ENCODE data around the gene JTB. TPM values are rescaled to one million over a fixed set of nuclear protein-coding genes. Genes with fewer than 3 reads are reported as not detected.
A peak's percentile ranks its signal among the peaks of the same experiment; 100 is the strongest.

Gene JTB
- total RNA-seq, 1 experiment from 2014 or later: 142 TPM

DNA sequence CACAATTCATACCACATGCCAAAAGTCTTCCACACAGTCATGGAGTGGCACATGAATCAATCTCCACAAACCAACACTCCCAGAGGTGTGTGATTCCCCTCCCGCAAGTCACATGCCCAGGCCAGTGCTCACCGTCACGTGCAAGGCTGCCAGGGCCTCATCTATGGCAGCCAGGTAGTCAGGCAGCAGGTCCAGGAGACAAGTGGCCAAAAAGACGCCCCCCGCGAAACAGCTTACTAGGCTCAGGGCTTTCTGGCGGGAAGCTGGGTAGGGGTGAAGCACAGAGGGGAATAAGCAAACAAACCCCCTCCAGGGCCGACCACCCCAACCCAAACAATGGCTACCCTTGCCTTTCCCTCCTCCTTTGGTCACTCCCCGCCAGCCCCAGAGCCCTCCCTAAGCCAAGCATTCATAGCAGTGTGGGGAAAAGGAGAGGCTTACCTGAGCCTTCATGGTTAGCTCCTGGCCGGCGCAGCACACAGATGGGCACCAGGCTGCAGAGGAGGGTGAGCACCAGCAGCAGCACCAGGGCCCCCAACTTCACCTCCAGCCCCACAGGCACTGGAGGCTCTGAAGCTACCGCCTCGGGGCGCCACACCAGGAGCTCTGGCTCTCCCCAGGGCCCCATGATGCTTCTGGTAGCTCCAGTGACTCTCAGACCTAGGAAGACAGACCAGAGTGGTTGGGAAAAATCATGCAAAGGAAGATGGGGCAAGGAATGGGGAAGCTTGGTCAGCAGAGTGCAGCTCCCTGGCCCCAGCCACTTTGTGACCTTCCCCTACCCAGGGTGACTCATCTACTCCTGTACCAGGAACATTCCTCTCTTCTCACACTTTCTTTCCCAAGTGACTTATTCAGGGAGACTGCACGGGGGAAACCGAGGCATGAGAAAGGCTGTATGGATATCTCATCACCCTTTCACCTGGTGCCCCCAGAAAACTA, 15.1 kb downstream of the JTB start:
- POLR2A ChIA-PET (ENCODE audit: low non-redundant PET): interaction anchor here (0.7 to 1.0 kb wide), 2 partner anchors 14 to 28 kb away, joined by 3 read pairs; no protein-coding TSS in a partner anchor
- Histone ChIP-seq H3K9me3 (ENCODE audit: low read depth, low read length, poor library complexity, severe bottlenecking) (no peaks in the 10 kb centered on the region), H3K4me1 (ENCODE audit: insufficient read depth, low read length, poor library complexity, severe bottlenecking) (peaks cover 20% of the 10 kb centered on the region), H3K27ac (ENCODE audit: low read depth, low read length, poor library complexity, severe bottlenecking) (peak overlapping the region; percentile 74), H3K36me3 (ENCODE audit: insufficient read depth, low read length, poor library complexity, severe bottlenecking) (peaks cover 13% of the 10 kb centered on the region), H3K27me3 (replicated peaks; ENCODE audit: insufficient read depth, low read depth, low read length, poor library complexity) (no peaks in the 10 kb centered on the region), H3K4me3 (ENCODE audit: low read depth, low read length, poor library complexity, severe bottlenecking) (peak overlapping the region; percentile 77)
- CTCF ChIA-PET: interaction anchor here (1.6 kb wide), 1 partner anchor 16 kb away, joined by 3 read pairs; the partner anchor contains the start of gene DENND4B
- no peak for DNase-seq (ENCODE audit: low spot score)
- TF ChIP-seq, protein P1, sequence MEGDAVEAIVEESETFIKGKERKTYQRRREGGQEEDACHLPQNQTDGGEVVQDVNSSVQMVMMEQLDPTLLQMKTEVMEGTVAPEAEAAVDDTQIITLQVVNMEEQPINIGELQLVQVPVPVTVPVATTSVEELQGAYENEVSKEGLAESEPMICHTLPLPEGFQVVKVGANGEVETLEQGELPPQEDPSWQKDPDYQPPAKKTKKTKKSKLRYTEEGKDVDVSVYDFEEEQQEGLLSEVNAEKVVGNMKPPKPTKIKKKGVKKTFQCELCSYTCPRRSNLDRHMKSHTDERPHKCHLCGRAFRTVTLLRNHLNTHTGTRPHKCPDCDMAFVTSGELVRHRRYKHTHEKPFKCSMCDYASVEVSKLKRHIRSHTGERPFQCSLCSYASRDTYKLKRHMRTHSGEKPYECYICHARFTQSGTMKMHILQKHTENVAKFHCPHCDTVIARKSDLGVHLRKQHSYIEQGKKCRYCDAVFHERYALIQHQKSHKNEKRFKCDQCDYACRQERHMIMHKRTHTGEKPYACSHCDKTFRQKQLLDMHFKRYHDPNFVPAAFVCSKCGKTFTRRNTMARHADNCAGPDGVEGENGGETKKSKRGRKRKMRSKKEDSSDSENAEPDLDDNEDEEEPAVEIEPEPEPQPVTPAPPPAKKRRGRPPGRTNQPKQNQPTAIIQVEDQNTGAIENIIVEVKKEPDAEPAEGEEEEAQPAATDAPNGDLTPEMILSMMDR (conservative IDR thresholded peaks at IDR 0.05; ENCODE audit: low read depth, low read length): no peak
- TF ChIP-seq EZH2 (IDR thresholded peaks at IDR 0.05; ENCODE audit: borderline replicate concordance, low read depth, low read length, poor library complexity, severe bottlenecking): no peak
- intact Hi-C loops (cut with micrococcal nuclease; ENCODE audit: unreplicated experiment): loop anchor here (5.0 kb wide), 1 partner anchor 290 kb away; the partner anchor contains the start of gene ILF2
- BruUV-seq (replicated peaks): no TSS peak

- CTCF ChIA-PET: no interaction called here
- POLR2A ChIA-PET (ENCODE audit: low non-redundant PET): interaction anchor here (0.7 kb wide), 1 partner anchor 13 kb away, joined by 3 read pairs; no protein-coding TSS in a partner anchor
- TF ChIP-seq, protein P1 (conservative IDR thresholded peaks at IDR 0.05; ENCODE audit: low read depth, low read length): no peak
- TF ChIP-seq EZH2 (IDR thresholded peaks at IDR 0.05; ENCODE audit: borderline replicate concordance, low read depth, low read length, poor library complexity, severe bottlenecking): no peak
- H3K9me3 ChIP-seq (ENCODE audit: low read depth, low read length, poor library complexity, severe bottlenecking): no peaks in the 10 kb centered on the region
- H3K4me1 ChIP-seq (ENCODE audit: insufficient read depth, low read length, poor library complexity, severe bottlenecking): peaks cover 16% of the 10 kb centered on the region
- H3K27ac ChIP-seq (ENCODE audit: low read depth, low read length, poor library complexity, severe bottlenecking): peak overlapping the region; percentile 10
- intact Hi-C loops (cut with micrococcal nuclease; ENCODE audit: unreplicated experiment): loop anchor here (5.0 kb wide), 1 partner anchor 289 kb away; the partner anchor contains the start of gene ILF2
- no peak for DNase-seq (ENCODE audit: low spot score)
- TSS peak; percentile 18 for BruUV-seq (replicated peaks)
- peak overlapping the region; percentile 77 for H3K4me3 ChIP-seq (ENCODE audit: low read depth, low read length, poor library complexity, severe bottlenecking)
- peaks cover 13% of the 10 kb centered on the region for H3K36me3 ChIP-seq (ENCODE audit: insufficient read depth, low read length, poor library complexity, severe bottlenecking)
- no peaks in the 10 kb centered on the region for H3K27me3 ChIP-seq (replicated peaks; ENCODE audit: insufficient read depth, low read depth, low read length, poor library complexity)
Observed at GRCh38 chr1:153961421-153961820, 16.1 kb downstream of the JTB start.

DNA sequence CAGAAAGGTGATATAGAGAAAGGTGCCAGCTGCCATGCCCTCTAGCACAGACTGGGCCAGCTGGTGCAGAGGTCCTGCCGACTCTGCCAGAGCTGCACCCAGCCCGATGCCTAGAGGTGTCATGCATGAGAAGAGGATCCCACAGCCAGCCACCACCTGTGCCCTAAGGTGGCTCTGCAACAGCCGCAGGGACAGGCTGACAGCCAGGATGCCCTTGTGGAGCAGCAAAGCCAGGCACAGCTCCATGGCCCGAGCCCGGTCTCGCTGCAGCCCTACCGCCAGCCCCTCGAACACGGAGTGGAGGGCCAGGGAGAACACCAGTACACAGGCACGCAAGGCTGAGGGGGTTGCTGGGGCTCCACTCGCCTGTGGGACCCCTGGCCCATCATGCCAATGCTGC, 17.3 kb downstream of the JTB start:
- POLR2A ChIA-PET (ENCODE audit: low non-redundant PET): no interaction called here
- CTCF ChIA-PET: no interaction called here
- H3K27ac ChIP-seq (ENCODE audit: low read depth, low read length, poor library complexity, severe bottlenecking): no peak overlapping the region
- peaks cover 18% of the 10 kb centered on the region for H3K4me1 ChIP-seq (ENCODE audit: insufficient read depth, low read length, poor library complexity, severe bottlenecking)
- no peaks in the 10 kb centered on the region for H3K9me3 ChIP-seq (ENCODE audit: low read depth, low read length, poor library complexity, severe bottlenecking)
- H3K36me3 ChIP-seq (ENCODE audit: insufficient read depth, low read length, poor library complexity, severe bottlenecking): peaks cover 13% of the 10 kb centered on the region
- H3K27me3 ChIP-seq (replicated peaks; ENCODE audit: insufficient read depth, low read depth, low read length, poor library complexity): no peaks in the 10 kb centered on the region
- no TSS peak for BruUV-seq (replicated peaks)
- DNase-seq (ENCODE audit: low spot score): no peak
- TF ChIP-seq EZH2 (IDR thresholded peaks at IDR 0.05; ENCODE audit: borderline replicate concordance, low read depth, low read length, poor library complexity, severe bottlenecking): no peak
- TF ChIP-seq, protein P1 (conservative IDR thresholded peaks at IDR 0.05; ENCODE audit: low read depth, low read length): no peak
- intact Hi-C loops (cut with micrococcal nuclease; ENCODE audit: unreplicated experiment): loop anchor here (5.0 kb wide), 1 partner anchor 288 kb away; the partner anchor contains the start of gene ILF2
- no peak overlapping the region for H3K4me3 ChIP-seq (ENCODE audit: low read depth, low read length, poor library complexity, severe bottlenecking)

All from A673 (cell line).